PFSK-1 (cell line): Measurements from ENCODE around the gene MYO9A.

ENCODE experiments used
- FOXP2 ChIP-seq: optimal IDR thresholded peaks from 2 replicates; pipeline ENCODE3; 2011; ENCODE audit warnings: borderline replicate concordance, control low read depth, inconsistent platforms; ENCODE audit not compliant: insufficient read depth; ENCODE audit errors: extremely low read length, extremely low read depth
- POLR2AphosphoS5 ChIP-seq: IDR thresholded peaks from 2 replicates; pipeline ENCODE4 v1.6.1; 2012; ENCODE audit warnings: low read depth, mild to moderate bottlenecking, control low read depth, low read length, moderate library complexity
- REST ChIP-seq, 2 experiments: IDR thresholded peaks; 2 replicates each; pipeline versions ENCODE4 v1.6.1 to v1.8.0; 2011 to 2012; ENCODE audit warnings: low read depth in 2 of 2, low read length in 2 of 2, control low read depth in 1 of 2, inconsistent platforms in 1 of 2, mild to moderate bottlenecking in 1 of 2, moderate library complexity in 1 of 2; ENCODE audit not compliant: insufficient read depth in 1 of 2
- SIN3A ChIP-seq: IDR thresholded peaks from 2 replicates; pipeline ENCODE4 v1.6.1; 2012; ENCODE audit warnings: mild to moderate bottlenecking, low read length, moderate library complexity, borderline replicate concordance; ENCODE audit not compliant: insufficient read depth
- TAF1 ChIP-seq: IDR thresholded peaks from 2 replicates; pipeline ENCODE4 v1.6.1; 2012; ENCODE audit warnings: low read length, control low read depth, borderline replicate concordance; ENCODE audit not compliant: insufficient read depth

The MYO9A gene

GRCh38 chr15:71892335-71892734 is 225.6 kb downstream of the MYO9A start:
- TF ChIP-seq REST (IDR thresholded peaks at IDR 0.05; ENCODE audit: insufficient read depth in 1 of 2, low read depth in 2 of 2, low read length in 2 of 2): no peak

GRCh38 chr15:71891026-71891425 is 226.9 kb downstream of the MYO9A start:
- no peak for TF ChIP-seq POLR2AphosphoS5
- TF ChIP-seq FOXP2: no peak
- TF ChIP-seq SIN3A: no peak
- TF ChIP-seq TAF1: no peak
- no peak for TF ChIP-seq REST (IDR thresholded peaks at IDR 0.05; ENCODE audit: insufficient read depth in 1 of 2, low read depth in 2 of 2, low read length in 2 of 2)

GRCh38 chr15:71889947-71890346 is 228.0 kb downstream of the MYO9A start:
- TF ChIP-seq POLR2AphosphoS5 (no peak), TAF1 (no peak), FOXP2 (no peak), SIN3A (no peak)

- no peak for TF ChIP-seq REST (IDR thresholded peaks at IDR 0.05; ENCODE audit: insufficient read depth in 1 of 2, low read depth in 2 of 2, low read length in 2 of 2)
- no peak for TF ChIP-seq POLR2AphosphoS5
- TF ChIP-seq FOXP2: no peak
- no peak for TF ChIP-seq TAF1
- TF ChIP-seq SIN3A: no peak
Observed at GRCh38 chr15:71889385-71889784, 228.6 kb downstream of the MYO9A start.

GRCh38 chr15:71888797-71889196 is 229.2 kb downstream of the MYO9A start:
- TF ChIP-seq TAF1 (no peak), FOXP2 (no peak), REST (IDR thresholded peaks at IDR 0.05; ENCODE audit: insufficient read depth in 1 of 2, low read depth in 2 of 2, low read length in 2 of 2) (no peak), POLR2AphosphoS5 (no peak), SIN3A (no peak)
